ENCODE results near the gene SLC35G6. TPM values are rescaled to one million over a fixed set of nuclear protein-coding genes. Genes with fewer than 3 reads are reported as not detected.

The SLC35G6 gene
- total and polyA plus RNA-seq, 2 of the 13 experiments (the other 11 are each of a cell fraction or from before 2014, with no cell fraction given) = 0.07 TPM; not detected in 1

DNA sequence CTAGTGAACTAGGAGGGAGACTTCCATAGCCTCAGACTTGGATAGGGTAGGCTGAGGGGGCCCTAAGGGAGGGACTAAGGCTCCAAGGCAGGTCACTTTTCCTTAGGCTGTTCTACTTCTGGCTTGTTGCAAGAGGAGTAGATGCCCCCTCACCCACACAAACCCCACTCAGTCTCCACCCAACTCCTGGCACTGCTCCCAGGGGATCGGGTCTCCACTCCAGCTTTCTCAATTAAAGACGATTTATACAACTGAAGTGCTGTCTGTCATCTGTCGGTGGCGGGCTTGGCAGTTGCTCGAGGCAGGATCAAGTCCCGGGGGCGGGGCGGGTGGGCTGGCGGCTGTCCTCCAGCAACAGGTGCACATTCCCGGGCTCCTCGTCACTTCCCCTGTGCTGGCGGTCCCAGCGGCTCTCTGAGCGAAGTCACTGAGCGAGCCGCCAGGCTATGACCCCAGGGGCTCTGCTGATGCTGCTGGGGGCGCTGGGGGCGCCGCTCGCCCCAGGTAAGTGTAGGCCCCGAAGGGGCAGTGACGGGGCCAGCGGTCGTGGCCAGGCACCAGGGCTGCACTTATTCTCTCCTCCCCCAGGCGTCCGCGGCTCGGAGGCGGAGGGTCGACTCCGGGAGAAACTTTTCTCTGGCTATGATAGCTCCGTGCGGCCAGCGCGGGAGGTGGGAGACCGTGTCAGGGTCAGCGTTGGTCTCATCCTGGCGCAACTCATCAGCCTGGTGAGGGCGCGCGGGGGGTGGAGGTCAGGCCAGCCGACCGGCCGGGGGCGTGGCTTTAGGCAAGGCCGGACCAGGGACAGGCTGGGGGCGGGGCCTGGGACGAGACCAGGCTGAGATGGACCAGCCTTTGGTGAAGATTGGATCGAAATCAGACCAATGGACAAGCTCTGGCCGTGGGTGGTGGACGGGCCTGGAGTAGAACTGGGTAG is 36.3 kb upstream of the SLC35G6 start, which contains the start of gene CHRNB1 (continued):
- no peak for TF ChIP-seq YEATS4 (CRISPR knock-in tag; IDR thresholded peaks at IDR 0.05; ENCODE audit: borderline replicate concordance)
- no peak for TF ChIP-seq CREB1 (IDR thresholded peaks at IDR 0.05)
- no peak for TF ChIP-seq CREB1 (CRISPR knock-in tag; IDR thresholded peaks at IDR 0.05)
- TF ChIP-seq ZNF589 (CRISPR knock-in tag; conservative IDR thresholded peaks at IDR 0.05) = no peak
- TF ChIP-seq NFRKB (IDR thresholded peaks at IDR 0.05) = no peak
- peak; percentile 58 for TF ChIP-seq GATAD2A (CRISPR knock-in tag; IDR thresholded peaks at IDR 0.05)
- TF ChIP-seq CHD2 (IDR thresholded peaks at IDR 0.05; ENCODE audit: low read depth, low read length) = no peak
- TF ChIP-seq, protein P1, sequence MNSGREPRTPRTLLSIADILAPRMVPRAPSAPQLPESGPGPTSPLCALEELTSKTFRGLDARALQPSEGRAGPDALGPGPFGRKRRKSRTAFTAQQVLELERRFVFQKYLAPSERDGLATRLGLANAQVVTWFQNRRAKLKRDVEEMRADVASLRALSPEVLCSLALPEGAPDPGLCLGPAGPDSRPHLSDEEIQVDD (CRISPR knock-in tag; IDR thresholded peaks at IDR 0.05; ENCODE audit: borderline replicate concordance) = peak; percentile 67; the same call in 1 of the 2 replicates
- TF ChIP-seq, protein P2, sequence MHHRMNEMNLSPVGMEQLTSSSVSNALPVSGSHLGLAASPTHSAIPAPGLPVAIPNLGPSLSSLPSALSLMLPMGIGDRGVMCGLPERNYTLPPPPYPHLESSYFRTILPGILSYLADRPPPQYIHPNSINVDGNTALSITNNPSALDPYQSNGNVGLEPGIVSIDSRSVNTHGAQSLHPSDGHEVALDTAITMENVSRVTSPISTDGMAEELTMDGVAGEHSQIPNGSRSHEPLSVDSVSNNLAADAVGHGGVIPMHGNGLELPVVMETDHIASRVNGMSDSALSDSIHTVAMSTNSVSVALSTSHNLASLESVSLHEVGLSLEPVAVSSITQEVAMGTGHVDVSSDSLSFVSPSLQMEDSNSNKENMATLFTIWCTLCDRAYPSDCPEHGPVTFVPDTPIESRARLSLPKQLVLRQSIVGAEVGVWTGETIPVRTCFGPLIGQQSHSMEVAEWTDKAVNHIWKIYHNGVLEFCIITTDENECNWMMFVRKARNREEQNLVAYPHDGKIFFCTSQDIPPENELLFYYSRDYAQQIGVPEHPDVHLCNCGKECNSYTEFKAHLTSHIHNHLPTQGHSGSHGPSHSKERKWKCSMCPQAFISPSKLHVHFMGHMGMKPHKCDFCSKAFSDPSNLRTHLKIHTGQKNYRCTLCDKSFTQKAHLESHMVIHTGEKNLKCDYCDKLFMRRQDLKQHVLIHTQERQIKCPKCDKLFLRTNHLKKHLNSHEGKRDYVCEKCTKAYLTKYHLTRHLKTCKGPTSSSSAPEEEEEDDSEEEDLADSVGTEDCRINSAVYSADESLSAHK (CRISPR knock-in tag; IDR thresholded peaks at IDR 0.05; ENCODE audit: borderline replicate concordance) = no peak
- TF ChIP-seq SPEN (CRISPR knock-in tag; IDR thresholded peaks at IDR 0.05; ENCODE audit: low read depth) = peak; percentile 73
- peak; percentile 54; the same call in 1 of the 2 replicates for TF ChIP-seq JUN (CRISPR knock-in tag; IDR thresholded peaks at IDR 0.05)
- TF ChIP-seq CBFB (CRISPR knock-in tag; IDR thresholded peaks at IDR 0.05) = no peak
- TF ChIP-seq, protein P3, sequence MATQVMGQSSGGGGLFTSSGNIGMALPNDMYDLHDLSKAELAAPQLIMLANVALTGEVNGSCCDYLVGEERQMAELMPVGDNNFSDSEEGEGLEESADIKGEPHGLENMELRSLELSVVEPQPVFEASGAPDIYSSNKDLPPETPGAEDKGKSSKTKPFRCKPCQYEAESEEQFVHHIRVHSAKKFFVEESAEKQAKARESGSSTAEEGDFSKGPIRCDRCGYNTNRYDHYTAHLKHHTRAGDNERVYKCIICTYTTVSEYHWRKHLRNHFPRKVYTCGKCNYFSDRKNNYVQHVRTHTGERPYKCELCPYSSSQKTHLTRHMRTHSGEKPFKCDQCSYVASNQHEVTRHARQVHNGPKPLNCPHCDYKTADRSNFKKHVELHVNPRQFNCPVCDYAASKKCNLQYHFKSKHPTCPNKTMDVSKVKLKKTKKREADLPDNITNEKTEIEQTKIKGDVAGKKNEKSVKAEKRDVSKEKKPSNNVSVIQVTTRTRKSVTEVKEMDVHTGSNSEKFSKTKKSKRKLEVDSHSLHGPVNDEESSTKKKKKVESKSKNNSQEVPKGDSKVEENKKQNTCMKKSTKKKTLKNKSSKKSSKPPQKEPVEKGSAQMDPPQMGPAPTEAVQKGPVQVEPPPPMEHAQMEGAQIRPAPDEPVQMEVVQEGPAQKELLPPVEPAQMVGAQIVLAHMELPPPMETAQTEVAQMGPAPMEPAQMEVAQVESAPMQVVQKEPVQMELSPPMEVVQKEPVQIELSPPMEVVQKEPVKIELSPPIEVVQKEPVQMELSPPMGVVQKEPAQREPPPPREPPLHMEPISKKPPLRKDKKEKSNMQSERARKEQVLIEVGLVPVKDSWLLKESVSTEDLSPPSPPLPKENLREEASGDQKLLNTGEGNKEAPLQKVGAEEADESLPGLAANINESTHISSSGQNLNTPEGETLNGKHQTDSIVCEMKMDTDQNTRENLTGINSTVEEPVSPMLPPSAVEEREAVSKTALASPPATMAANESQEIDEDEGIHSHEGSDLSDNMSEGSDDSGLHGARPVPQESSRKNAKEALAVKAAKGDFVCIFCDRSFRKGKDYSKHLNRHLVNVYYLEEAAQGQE (IDR thresholded peaks at IDR 0.05; ENCODE audit: borderline replicate concordance in 1 of 2, low read depth in 1 of 2, low read length in 2 of 2) = no peak
- TF ChIP-seq MAFG (CRISPR knock-in tag; IDR thresholded peaks at IDR 0.05) = no peak

Data from HepG2 (cell line).